ENCODE results near the gene CD34.
"Not testable (repeated sequence)": the region's sequence is repeated elsewhere in the genome, so short reads cannot be mapped to it uniquely, and the experiment has no call there.

CD34 gene, protein sequence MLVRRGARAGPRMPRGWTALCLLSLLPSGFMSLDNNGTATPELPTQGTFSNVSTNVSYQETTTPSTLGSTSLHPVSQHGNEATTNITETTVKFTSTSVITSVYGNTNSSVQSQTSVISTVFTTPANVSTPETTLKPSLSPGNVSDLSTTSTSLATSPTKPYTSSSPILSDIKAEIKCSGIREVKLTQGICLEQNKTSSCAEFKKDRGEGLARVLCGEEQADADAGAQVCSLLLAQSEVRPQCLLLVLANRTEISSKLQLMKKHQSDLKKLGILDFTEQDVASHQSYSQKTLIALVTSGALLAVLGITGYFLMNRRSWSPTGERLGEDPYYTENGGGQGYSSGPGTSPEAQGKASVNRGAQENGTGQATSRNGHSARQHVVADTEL

DNA sequence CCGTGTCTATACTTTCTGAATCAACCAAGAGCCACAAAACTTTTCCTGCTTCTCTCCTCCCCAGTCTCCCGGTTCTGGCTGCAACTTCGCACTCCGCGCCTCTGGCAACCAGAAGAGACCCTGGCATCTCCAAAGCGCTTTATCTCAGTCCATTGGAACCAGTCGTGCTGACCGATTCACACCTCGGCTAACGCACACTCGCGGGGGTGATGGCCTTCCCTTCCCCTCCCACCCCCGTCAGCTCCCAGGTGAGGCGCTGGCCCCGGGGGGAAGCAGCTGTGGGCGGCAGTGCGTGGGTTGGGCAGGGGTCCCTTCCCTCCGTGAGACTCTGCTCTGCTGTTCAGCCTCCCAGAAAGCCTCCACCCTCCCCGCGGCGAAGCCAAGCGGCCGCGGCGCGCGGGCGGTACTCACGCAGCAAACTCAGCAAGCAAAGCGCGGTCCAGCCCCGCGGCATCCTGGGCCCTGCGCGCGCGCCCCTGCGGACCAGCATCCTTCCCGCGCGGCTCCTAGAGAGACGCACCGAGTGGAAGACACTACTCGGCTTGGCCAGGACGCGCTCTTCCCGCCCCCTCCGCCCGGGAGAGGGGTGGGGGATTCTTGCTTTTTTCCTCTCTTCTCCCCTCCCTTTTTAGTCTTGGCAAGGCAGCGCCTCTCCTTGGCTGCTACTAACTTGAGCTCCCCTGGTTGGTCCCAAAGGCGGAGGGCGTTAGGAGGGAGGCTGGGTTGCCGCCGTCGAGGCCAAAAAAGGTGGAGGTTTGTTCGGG lies at the start of gene CD34:
CD34 (minus strand) TSS at position 535 of the 764 bp plus-strand sequence; CDS start at position 490, 45 bp downstream.
- no peak for DNase-seq (ENCODE audit: low read depth)

DNA sequence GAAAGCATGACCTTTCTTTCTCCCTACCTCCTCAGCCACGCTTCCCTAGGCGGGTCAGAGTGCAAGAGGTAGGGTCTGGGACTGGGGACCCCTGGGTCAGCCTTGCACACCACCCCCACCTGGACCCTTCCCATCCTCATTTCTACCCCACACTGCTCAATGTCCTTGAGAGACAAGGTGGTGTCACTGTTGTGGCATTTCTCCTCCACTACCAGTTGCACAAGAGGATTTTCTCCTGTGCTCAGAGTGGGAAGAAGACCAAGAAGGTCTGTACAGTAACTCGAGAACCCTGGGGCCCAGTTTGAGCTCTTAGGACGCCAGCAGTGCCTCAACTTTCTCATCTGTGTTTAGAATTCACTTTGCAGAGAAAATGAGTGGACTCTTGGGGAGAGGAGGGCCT lies 49.4 kb upstream of the CD34 start:
- DNase-seq (ENCODE audit: low read depth) = no peak

DNA sequence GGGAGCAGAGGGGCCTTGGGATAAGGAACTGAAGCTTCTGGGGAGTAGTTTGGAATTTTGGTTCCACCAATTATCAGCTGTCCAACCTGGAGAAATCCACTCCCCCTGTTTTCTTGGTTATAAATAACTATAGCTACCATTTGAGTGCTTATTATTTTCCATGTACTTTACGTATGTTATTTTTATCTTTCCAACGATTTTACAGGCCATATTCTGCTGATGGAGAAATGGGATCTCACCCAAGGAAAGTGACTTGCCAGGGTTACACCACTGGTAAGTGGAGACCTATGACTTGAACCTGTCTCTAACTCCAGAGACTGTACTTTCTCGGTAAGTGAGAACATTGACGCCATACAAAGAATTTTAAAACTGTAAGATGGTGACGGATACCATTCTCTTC lies 49.0 kb upstream of the CD34 start:
- no peak for DNase-seq (ENCODE audit: low read depth)

DNA sequence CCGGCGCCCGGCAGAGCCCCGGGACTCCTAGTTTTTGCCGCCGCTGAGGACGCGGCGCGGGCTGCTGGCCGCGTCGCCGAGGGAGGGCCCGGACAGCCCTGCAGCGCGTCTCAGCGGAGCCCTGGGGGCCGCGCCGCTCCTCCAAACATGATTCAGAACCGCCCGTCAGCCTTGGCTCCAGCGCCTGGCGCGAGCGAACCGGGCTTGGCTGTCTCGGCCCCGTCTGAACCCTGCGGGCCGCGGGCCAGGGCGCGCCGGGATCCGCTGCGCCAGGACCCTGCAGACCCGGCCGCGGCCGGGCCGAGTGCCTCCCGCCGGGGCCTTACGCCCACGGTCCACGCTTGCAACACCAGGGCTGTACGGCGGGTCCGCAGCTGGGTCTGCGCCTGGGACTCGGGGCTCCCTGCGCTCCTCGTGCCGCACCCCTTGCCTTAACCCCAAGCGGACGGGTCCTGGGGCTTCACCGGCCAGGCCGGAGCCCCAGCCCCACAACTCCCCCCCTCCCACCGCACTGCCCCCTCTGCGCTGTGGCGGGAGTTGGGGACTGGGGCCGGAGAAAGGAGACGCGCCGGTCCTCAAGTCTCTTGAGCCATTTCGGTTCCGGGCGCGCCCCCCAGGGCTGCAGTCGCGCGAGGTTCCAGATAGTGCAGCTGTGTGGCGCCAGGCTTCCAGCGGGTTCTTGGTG lies 48.4 kb upstream of the CD34 start:
- peak; percentile 30 for DNase-seq (ENCODE audit: low read depth)

DNA sequence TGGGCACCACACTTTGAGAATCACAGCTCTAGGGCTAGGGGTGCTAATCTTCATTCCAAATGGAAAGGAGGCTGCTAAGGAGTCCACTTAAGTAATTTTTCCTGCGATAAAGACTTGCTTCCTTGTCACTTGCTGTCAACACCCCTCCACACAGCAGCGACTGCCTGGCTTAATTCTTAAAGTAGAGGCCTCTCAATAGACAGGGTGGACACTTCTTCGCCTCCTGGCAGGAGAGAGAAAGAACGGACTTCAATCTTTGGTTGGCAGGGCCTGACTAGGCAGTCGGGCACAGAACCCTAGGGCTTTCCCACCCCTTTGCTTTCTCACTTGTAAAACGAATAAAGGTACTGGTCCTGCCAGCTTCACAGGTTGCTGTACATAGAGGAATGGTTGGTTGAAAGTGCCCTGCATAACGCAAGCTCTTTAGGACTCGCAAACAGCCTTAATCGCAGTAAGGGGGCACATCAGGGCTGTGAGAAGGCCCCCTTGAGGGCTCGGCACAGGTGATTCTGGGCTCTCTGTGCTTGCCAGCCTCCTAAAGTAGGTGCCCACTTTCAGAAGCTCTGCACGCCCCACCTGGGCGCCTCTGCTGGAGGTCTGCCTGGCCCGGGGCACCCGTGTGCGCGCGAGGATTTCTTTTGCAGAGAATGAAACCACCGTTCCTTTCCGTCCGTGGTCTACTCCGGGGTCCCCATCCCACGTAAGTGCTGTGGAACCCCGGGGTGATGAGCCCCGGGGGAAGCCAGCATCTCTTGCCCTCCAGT lies 47.6 kb upstream of the CD34 start:
- no peak for DNase-seq (ENCODE audit: low read depth)

DNA sequence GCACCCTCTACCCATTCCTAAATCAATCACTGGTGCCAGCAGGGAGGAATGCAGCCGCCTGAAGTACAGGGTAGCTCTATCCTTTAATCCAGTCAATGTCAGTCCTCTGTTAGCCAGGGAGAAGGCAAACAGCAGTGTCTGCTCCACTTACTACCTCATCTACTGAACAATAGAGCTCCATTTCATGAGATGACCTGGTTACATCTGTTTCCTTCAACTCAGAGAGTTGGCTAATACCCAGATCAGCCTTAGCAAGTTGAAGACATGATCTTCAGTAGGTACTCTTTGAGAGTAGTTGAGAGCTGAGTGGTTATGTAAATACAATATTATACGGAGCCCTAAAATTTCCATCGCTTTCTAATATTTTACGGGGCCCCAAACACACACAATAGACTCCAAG lies 46.1 kb upstream of the CD34 start:
- DNase-seq (ENCODE audit: low read depth) = no peak

DNA sequence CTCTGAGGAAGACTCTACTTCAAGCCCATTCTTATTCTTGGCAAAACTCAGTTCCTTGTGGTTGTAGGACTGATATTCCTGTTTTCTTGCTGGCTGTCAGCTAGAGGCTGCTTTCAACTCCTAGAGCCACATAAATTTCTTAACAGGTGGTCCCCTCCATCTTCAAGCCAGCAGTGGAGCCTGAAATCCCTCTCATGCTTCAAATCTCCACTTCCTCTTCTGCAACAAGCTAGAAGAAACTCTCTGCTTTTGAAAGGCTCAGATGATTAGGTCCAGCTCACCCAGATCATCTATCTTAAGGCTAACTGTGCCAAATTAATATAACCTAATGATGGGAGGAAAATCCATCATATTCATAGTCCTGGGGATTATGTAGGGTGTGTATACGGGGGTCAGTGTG lies 43.2 kb upstream of the CD34 start:
- DNase-seq (ENCODE audit: low read depth) = no peak

DNA sequence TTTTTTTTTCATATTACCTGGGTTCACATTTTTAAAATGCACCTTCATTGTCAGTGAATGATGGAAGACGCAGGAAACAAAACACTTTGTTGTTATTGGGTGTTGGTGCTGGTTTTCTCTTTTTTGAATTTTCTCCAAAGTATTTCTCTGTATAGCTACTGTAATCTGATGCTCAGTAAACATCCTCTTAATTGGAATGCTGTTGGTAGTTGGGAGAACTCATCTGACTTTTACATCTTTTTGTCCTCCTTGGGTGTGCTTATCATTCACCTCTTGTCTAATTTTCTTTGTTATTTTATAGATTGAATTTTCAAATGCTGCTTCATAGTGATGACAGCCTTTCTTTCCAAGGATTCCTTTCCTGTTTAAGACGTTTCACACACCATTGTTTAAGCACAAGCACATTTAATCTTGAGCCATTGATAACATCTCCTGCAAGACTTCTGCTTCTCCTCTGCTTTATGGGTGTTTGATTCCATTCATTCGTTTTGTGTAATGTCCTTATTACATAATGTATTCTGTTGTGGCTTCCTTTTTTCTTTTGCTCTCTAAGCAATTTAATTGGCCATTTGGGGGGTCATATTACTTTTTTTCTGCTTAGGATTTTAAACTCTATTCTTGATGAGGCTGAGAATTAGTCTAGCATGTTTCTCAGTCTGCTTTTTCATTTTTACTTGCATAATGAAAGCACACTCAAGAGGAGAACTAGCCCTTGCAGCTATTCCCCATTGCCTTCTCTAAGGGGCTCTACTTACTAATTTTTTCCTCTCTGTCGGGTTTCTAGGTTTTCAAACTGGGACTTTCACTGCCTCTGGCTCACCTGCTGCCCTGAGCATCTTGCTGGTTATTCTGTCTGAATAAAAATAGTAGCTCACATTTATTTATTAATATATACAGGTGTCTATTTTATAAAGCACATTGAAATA lies 42.0 kb upstream of the CD34 start:
- DNase-seq (ENCODE audit: low read depth) = no peak

DNA sequence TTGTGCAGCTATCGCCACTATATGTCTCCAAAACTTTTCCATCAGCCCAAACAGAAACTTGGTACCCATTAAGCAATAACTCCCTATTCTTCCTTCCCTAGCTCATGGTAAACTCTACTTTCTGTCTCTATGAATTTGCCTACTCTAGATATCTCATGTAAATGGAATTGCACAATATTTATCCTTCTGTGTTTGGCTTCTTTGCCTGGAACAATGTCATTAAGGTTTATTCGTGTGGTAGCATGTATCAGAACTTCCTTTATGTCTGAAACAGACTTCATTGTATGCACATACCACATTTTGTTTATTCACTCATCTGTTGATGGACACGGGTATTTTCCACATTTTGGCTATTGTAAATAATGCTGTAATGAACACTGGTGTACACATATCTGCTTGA lies 40.7 kb upstream of the CD34 start:
- DNase-seq (ENCODE audit: low read depth) = no peak

DNA sequence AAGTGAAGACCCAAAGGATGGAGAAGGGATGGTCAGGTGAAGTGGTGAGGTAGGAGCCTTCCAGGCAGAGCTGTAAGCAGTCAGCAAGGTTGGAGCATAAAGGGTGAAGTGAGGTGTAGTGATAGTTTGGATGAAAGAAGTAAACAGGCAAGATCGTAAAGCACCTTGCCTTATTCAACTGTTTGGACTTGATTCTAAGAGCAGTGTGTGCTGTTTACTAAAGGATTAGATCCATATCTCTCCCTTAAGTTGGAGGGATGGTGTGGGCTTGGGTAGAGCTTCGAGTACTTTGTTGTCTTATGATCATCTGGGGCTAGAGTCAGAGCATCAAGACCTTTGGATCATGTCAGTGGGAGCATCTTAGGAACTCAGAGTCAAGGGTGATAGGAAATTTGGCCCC lies 39.8 kb upstream of the CD34 start:
- no peak for DNase-seq (ENCODE audit: low read depth)

DNA sequence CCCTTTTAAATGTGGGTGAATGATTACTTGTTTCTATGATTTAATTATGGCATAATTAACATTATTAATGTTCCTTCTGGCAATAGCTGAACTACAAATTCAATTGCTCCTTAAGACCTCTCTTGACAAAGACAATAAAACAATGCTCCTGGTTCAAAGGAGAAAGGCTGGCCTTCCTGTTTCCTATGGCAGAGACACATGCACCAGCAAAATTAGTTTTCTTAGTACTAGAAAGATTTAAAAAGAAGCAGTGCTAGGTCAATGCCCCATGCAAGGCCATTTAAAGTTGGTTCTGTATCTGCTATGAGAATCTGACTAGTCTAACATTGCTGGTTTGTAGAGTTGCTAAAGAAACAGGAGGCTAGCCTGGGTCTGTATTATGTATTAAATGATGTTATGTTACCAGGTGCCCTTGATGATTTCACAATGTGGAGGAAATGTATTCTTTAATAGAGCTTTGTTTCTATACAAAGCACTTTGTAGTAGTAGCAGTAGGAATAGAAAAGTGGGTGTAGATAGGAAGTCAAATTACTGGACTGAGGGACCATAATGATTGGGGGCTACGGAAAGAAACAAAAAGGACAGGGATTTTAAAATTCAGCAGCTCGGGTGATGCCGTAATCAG lies 38.8 kb upstream of the CD34 start:
- no peak for DNase-seq (ENCODE audit: low read depth)

DNA sequence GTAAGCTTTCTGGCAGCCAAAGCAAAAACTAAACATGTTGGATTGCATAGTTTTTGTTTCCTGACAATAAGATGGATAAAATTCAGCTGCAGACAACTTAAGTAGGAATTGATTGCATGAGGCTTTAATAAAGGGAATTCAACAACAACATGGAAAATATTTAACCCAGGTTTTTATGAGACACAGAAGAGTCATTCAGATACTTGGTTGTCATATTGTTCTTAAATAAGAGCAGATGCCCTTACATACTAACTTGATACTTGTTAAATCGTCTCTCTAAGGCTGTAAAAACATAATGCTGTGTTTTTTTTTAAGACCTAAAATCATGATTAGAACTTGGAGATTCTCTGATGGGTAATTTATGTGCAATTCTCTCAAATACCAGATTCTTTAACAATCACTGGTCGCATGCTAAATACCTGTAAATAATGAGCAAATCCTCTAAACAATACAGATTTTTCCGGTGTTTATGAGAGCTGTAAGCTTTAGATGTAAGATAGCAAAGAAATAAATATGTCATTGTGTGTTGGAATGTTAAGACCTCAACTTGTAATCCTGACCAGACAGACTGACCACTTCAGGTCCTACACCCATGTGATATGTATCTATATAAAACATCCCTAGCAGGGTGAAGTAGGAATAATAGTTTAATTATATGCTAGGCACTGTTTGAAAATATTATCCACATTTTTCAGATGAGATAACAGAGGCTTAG lies 37.8 kb upstream of the CD34 start:
- no peak for DNase-seq (ENCODE audit: low read depth)

DNA sequence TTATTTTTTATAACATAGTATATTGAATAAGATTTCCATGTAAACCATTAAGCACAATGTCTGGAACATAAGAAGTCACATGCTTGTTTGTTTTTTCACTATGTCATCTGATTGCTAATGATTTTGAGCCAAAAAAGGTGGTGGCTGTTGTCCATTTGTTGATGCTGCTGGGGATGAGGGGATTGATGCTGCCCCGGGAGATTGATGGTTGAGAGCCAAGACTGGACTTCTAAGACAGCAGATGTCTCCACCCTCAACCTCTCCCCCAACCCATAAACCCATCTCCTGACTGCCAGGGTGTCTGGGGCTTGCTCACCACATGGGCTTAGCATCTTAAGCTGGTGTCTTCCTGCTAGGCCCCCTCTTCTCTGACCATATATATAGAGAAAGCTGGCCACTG lies 35.8 kb upstream of the CD34 start:
- no peak for DNase-seq (ENCODE audit: low read depth)

DNA sequence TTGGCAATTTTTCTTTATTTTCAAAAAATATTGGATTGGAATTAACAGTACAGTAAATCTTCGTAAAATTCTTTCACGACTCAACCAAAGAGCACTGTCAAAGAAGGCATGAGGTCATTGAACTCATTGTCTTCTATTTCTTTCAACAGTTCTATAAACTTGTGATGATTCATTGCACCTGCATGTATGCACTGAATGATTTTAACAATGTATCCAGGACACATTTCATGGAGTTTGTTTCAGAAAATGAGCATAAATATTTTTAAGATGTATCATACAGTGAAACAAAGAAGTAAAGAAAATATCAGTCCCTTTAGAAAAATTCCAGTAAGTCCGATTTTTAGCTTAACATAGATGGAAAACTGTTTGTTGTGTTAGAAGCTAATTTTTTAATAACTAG lies 33.6 kb upstream of the CD34 start:
- no peak for DNase-seq (ENCODE audit: low read depth)

DNA sequence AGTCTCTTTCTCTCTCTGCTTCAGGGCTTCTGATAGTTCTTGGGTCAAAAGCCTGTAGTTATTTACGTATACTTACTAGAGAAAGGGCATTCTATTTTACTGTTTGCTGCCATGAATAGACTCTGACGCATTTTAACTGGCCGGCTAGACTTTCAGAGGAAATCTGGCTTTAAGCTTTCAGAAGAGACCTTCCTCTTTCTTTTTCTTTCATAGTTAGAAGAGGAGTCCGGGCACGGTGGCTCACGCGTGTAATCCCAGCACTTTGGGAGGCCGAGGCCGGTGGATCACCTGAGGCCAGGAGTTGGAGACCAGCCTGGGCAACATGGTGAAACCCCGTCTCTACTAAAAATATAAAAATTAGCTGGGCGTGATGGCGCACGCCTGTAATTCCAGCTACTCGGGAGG lies 31.4 kb upstream of the CD34 start:
- DNase-seq (ENCODE audit: low read depth) = not testable (repeated sequence)

DNA sequence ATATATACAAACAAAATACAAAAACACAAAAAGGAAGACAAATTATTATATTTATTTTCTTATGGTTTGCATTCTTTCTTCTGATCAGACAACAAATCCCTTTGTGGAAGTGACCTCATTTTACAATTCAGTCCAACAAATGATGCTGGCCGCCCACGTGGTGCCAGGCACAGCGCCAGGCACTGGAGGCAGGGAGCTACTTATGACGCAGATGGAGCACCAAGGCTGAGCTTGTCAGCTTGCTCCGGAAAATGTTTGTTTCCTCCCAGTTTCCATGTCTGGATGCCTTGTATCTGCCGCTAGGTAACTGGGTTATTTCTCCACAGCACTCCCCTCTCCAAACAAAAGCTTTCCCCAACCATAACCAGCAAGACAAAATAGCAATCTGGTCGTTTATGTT lies 30.7 kb upstream of the CD34 start:
- peak; percentile 36 for DNase-seq (ENCODE audit: low read depth)

DNA sequence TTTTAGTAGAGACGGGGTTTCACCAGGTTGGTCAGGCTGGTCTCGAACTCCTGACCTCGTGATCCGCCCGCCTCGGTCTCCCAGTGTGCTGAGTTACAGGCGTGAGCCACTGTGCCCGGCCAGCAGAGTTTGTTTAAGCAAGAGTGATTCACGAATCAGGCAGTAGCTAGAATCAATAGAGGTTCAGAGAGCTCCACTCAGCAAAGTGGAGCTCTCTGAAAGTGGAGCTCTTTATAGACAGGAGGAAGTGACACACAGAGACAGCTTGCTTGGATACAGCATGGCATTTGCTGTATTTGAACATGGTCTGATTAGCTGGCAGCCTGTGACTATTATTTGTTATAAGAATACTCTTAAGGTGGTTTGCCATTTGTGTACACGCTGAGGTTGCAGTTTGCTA lies 27.1 kb upstream of the CD34 start:
- DNase-seq (ENCODE audit: low read depth) = peak; percentile 35

DNA sequence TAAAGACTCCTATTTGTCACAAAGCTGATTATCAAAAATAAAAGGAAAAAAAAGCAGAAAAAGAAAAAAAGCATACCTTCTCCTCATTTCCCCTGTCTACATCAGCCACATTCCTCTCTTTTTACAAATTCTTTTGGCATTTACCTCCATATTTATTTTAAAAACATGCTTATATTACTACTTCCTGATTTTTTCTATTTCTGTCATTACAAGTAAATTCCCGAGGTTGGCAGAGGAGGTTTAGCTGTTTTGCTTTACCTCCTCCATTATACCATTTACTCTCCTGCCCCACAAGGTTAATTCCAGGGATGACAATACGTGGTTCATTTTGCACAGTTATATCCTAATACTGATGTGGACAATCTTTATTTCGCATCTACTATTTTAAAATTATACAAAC lies 26.3 kb upstream of the CD34 start:
- no peak for DNase-seq (ENCODE audit: low read depth)

DNA sequence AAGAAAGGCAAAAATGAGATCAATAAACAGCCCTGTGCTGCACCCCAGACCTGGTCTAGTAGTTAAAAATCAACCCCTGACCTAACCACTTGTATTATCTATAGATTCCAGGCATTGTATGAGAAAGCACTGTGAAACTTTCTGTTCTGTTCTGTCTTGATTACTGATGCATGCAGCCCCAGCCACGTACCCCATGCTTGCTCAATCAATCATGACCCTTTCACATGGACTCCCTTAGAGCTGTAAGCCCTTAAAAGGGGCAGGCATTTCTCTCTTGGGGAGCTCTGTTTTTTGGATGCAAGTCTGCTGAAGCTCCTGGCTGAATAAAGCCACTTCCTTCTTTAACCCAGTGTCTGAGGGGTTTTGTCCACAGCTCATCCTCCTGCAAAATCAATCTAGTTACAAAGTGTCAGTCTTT lies 24.2 kb upstream of the CD34 start:
- DNase-seq (ENCODE audit: low read depth) = no peak

DNA sequence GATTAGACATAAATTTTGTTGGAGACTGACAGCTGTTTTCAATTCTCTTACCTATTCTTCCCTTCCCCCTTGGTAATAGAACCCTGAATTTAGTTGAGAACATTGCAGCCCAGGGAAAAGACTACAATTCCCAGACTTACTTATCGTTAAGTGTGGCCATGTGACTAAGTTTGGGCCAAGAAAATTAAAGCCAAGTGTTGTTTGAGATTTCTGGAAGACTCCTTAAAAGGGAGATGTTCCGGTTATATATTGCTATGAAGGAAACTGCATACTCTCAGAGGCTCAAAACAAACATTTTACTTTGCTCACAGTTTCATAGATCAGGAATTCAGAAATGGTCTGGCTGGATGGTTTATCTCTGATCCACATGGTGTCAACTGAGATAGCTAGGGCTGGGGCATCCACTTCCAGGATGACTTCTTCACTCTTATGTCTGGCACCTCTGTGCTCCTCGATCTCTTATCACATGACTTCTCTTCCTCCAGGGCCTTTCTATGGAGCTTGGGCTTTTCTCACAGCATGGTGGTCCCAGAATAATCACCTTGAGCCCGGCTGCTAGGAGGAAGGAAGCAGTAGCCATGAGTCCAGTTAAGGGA lies 22.4 kb upstream of the CD34 start:
- DNase-seq (ENCODE audit: low read depth) = no peak
